GM21723 (cell line): Measurements from ENCODE around the gene CRYBA2.

Experiments used
- ATAC-seq: cut with Tn5 transposase; IDR thresholded peaks from one replicate; pipeline ENCODE4 v1.9.1; 2021; ENCODE audit warnings: mild to moderate bottlenecking, moderate library complexity; ENCODE audit not compliant: unreplicated experiment

Gene CRYBA2, protein sequence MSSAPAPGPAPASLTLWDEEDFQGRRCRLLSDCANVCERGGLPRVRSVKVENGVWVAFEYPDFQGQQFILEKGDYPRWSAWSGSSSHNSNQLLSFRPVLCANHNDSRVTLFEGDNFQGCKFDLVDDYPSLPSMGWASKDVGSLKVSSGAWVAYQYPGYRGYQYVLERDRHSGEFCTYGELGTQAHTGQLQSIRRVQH

GRCh38 chr2:218993345-218994315 is at the start of gene CRYBA2:
TSS of gene CRYBA2 (minus strand) at chr2:218993422. CDS start at chr2:218993176, 246 bp downstream.
- no peak for ATAC-seq

DNA sequence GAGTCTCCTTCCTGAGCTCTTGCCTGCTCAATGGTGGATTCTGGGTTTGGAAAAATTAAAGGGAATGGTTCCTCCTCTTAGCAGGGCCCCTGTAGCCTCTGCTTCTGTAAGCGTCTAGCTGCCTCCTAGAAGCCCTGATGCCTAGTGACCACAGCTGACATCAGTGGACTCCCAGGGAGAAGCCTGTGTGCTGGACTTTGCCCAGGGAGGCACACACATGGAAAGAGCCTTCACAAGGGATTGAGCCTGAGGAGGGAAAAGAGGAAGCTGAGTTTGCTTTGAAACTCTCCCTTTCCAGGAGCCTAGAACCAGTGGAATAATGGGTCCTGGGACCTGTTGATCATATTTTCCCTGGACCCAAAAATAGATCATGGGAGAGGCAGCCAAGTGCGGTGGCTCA is 49.5 kb upstream of the CRYBA2 start:
- no peak for ATAC-seq

DNA sequence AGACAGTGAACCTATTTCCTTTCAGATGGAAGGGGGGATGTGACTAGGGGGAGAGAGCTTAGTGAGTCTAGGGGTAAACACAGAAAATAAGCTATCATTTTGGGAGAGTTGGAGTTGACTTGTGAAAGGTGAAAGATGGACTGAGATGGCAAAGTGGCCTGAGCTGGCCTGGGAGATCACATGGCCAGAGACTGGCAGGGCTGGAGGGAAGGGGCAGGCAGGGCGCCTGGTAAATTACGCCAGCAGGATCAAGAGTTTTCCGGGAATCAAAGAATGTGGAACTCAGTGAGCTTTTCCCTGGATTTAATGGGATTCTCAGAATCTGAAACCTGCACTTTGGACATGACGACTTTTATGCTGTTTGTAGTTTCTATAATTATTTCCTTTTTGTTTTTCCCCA is 48.9 kb upstream of the CRYBA2 start:
- ATAC-seq = no peak

GRCh38 chr2:219041252-219041651 is 48.0 kb upstream of the CRYBA2 start, which contains the start of gene CFAP65:
TSS of gene CFAP65 (minus strand) at chr2:219041516. CDS start at chr2:219039048, 2,468 bp downstream.
- ATAC-seq = no peak

DNA sequence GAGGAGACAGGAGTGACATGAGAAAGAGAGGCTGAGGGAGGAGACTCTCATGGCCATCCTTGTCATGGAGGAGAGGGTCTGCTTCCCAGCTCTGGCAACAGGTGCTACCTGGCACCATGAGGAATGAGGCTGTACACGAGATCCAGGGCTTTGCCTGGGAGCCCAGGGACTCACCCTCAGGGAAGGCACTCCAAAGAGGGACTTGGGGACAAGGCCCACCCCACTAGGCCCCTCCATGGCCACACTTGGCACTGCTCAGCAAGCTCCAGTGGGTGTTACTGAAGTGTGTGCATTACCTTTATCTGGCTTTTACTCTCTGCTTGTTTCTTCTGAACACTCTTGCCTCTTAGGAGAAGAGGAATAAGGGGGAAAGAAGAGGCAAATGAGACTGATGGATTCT is 45.4 kb upstream of the CRYBA2 start:
- ATAC-seq = no peak

GRCh38 chr2:219037783-219038499 is 44.7 kb upstream of the CRYBA2 start:
- no peak for ATAC-seq

- ATAC-seq = no peak
These were observed 42.7 kb upstream of the CRYBA2 start for GRCh38 chr2:219035942-219036341.

DNA sequence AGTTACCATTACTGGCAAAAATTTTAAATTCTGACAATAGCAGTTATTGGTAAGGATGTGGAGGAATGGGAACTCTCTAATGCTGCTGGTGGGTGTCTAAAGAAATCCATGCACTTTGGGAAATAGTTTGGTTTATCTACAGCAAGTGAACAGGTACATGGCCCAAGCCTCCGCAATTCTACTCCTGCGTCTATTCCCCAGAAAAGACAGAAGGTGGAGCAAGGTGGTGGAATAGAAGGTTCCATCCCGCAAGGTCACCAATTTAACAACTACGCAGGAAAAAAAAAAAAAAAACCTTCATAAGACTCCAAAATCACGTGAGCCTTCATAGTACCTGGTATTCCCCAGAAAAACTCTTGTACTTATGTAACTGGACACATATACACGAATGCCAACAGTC is 41.6 kb upstream of the CRYBA2 start:
- no peak for ATAC-seq

DNA sequence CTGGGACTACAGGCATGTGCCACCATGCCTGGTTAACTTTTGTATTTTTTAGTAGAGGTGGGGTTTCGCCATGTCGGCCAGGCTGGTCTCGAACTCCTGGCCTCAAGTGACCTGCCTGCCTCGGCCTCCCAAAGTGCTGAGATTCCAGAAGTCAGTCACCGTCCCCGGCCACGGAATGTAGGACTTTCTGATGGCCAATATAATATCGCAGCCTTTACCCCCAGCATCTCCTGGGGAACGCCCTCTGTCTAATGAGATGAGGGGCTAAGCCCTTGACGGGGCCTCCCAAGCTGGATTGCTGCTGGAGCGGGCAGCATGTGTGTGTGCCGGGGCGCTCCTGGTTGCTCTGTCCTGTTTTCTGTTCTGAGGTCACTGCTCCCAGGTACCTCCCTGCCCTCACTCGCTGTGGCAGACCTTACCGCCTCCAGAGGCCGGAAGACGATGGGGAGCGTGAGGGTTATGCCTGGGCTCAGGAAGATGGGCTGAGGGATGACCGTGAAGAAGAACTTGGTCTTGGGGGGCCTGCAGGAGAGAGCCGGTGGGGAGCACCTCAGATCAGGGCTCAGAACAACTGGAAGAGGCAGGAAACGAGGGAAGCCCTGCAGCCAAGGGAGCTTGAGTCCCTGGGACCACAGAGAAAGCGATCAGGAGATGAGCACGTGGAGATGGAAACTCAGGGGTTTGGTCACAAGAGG is 39.0 kb upstream of the CRYBA2 start:
- ATAC-seq = no peak

GRCh38 chr2:219031005-219031738 is 38.0 kb upstream of the CRYBA2 start:
- no peak for ATAC-seq

- ATAC-seq = no peak
These were observed 37.1 kb upstream of the CRYBA2 start for GRCh38 chr2:219030177-219030940.

DNA sequence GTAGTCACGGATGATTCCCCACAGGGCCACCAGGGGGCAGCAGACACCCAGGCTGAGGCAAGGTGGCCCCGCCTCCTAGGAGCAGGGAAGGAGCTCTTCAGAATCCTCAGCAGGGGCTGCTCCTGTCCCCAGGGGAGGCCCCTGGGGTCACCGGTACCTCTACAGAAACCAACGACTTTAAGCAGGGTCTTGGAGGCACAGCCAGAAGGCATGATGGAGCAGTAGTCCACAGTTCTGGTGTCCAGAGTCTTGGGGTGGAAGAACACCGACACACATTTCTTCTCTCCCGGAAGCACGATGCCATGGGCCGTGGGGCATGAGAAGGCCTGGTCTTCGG is 36.6 kb upstream of the CRYBA2 start:
- ATAC-seq = peak; percentile 86

GRCh38 chr2:219028996-219029828 is 36.0 kb upstream of the CRYBA2 start:
- peak; percentile 27 for ATAC-seq

DNA sequence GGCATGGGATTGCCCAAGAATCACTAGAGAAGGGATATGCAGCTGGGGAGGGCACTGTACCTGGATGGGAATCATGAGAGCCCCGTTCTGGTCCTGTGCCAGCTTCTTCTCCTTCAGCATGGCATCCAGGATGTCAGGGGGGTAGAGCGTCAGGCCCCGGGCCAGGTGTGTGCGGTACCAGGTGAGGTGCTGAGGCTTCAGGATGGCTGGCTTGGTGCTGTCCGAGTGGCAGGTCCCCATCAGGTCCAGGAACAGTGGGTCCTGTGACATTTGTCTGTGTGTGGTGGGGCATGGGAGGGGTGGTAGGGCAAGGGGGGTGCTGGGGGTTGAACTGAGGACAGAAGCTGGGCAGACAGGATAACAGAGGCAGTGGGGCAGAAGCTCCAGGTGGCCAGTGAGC is 34.9 kb upstream of the CRYBA2 start:
- no peak for ATAC-seq

GRCh38 chr2:219027511-219028055 is 34.4 kb upstream of the CRYBA2 start:
- ATAC-seq = no peak

GRCh38 chr2:219026946-219027345 is 33.7 kb upstream of the CRYBA2 start:
- ATAC-seq = no peak

- no peak for ATAC-seq
These were observed 32.7 kb upstream of the CRYBA2 start for GRCh38 chr2:219025637-219026585.
